ENCODE results near the gene CPSF3.

CPSF3 gene

DNA sequence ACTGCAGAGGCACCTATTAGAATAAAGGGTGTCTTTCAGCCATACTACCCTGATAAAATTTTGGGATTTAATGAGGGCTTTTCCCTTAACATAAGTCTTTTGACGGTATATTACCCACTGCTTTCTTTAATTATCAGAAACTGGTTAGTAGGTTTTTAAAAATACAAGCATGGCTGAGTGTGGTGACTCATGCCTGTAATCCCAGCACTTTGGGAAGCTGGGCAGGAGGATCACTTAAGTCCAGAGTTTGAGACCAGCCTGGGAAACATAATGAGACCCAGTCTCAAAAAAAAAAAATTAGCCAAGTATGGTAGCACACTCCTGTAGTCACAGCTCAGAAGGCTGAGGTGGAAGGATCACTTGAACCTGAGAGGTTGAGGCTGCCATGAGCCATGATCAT lies 16.1 kb downstream of the CPSF3 start:
- no peak overlapping the region for H3K4me3 ChIP-seq (ENCODE audit: low read depth, low read length)
- TF ChIP-seq, protein P1, sequence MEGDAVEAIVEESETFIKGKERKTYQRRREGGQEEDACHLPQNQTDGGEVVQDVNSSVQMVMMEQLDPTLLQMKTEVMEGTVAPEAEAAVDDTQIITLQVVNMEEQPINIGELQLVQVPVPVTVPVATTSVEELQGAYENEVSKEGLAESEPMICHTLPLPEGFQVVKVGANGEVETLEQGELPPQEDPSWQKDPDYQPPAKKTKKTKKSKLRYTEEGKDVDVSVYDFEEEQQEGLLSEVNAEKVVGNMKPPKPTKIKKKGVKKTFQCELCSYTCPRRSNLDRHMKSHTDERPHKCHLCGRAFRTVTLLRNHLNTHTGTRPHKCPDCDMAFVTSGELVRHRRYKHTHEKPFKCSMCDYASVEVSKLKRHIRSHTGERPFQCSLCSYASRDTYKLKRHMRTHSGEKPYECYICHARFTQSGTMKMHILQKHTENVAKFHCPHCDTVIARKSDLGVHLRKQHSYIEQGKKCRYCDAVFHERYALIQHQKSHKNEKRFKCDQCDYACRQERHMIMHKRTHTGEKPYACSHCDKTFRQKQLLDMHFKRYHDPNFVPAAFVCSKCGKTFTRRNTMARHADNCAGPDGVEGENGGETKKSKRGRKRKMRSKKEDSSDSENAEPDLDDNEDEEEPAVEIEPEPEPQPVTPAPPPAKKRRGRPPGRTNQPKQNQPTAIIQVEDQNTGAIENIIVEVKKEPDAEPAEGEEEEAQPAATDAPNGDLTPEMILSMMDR (IDR thresholded peaks at IDR 0.05; ENCODE audit: control insufficient read depth, extremely low read depth, insufficient read depth), result no peak
- DNase-seq (ENCODE audit: low read depth), result no peak

DNA sequence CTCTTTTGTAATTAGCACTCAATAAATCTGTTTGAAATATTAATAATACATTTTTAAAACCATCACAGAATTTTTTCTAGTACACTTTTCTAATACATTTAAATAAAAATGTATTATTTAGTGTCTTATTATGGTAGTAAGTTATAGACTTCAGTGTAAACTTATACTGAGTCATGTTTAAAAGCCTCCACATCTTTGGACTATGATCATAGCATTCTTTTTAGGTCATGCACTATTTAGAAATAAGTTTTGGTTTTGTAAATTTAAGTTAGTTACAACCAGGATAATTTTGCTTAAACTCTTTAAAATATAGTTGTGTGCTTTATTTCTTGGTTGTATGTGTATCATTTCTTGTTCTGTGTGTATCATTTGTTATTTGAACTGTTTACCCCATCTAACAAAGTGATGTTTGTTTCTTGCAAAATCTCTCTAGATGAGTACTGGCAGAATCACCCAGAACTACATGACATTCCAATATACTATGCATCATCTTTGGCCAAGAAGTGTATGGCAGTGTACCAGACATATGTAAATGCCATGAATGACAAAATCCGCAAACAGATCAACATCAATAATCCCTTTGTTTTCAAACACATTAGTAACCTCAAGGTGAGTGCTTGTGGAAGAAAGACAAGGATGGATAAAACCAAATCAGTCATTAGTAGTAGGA lies 16.7 kb downstream of the CPSF3 start:
- TF ChIP-seq, protein P1 (IDR thresholded peaks at IDR 0.05; ENCODE audit: control insufficient read depth, extremely low read depth, insufficient read depth), result no peak
- no peak overlapping the region for H3K4me3 ChIP-seq (ENCODE audit: low read depth, low read length)
- no peak for DNase-seq (ENCODE audit: low read depth)

DNA sequence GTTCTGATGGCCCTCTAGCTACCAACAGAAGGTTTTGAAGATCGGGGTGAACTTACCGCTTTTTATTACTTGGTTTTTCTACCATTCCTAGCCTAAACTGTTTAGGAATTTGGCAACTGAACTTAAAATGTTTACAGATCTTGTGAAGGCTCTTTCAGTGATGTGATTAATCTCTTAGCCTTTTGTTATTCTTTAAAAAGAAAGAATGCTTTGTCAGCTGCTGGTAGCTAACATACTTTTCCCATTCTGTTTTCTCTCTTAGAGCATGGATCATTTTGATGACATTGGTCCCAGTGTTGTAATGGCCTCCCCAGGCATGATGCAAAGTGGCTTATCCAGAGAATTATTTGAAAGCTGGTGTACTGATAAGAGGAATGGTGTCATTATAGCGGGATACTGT lies 18.1 kb downstream of the CPSF3 start:
- no peak for DNase-seq (ENCODE audit: low read depth)
- no peak overlapping the region for H3K4me3 ChIP-seq (ENCODE audit: low read depth, low read length)
- TF ChIP-seq, protein P1 (IDR thresholded peaks at IDR 0.05; ENCODE audit: control insufficient read depth, extremely low read depth, insufficient read depth), result no peak

DNA sequence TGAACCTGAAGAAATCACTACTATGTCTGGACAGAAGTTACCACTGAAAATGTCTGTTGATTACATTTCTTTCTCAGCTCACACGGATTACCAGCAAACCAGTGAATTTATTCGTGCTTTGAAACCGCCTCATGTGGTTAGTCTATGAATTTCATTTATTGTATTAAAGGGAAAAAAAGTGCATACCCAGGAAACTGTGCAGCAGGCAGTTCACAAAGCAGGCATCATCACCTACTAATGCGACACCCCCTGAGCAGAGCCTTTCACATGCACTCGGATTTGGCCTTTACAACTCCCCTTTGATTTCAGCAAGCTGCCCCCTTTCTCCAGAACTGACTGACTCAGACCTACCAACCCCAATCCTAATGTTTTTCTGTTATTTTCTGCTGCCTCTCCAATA lies 20.1 kb downstream of the CPSF3 start:
- DNase-seq (ENCODE audit: low read depth), result no peak
- H3K4me3 ChIP-seq (ENCODE audit: low read depth, low read length), result no peak overlapping the region
- TF ChIP-seq, protein P1 (IDR thresholded peaks at IDR 0.05; ENCODE audit: control insufficient read depth, extremely low read depth, insufficient read depth), result no peak

DNA sequence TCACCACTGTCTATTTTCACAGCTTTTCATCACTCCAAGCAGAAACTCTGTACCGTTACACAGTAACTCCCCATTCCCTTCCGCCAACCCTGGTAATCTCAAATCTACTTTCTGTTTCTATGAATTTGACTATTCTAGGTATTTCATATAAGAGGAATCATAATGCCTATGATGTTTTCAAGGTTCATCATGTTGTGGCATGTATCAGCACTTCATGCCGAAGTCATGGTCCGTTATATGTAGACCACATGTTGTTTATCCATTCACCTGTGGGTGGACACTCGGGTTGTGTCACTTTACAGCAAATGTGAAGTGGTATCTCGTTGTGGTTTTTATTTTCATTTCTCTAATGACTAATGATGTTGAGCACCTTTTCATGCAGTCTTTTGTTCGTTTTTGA lies 21.6 kb downstream of the CPSF3 start:
- DNase-seq (ENCODE audit: low read depth), result no peak
- TF ChIP-seq, protein P1 (IDR thresholded peaks at IDR 0.05; ENCODE audit: control insufficient read depth, extremely low read depth, insufficient read depth), result no peak
- H3K4me3 ChIP-seq (ENCODE audit: low read depth, low read length), result no peak overlapping the region

DNA sequence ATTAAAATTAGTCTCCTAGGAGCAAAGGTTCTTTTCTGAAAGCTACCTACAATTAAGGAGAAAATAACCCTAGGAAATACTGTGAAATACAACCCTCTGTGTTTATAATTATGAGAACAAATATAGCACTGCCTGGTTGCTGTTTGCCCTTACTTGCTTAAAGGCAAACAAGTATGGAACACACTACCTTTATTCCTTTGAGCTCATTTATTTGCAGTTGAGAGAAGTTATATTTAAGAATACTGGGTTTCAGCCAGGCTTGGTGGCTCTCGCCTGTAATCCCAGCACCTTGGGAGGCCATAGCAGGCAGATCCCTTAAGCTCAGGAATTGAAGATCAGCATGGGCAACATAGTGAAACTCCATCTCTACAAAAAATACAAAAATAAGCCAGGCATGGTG lies 27.8 kb downstream of the CPSF3 start:
- TF ChIP-seq, protein P1 (IDR thresholded peaks at IDR 0.05; ENCODE audit: control insufficient read depth, extremely low read depth, insufficient read depth), result no peak
- peak; percentile 66 for DNase-seq (ENCODE audit: low read depth)
- no peak overlapping the region for H3K4me3 ChIP-seq (ENCODE audit: low read depth, low read length)

DNA sequence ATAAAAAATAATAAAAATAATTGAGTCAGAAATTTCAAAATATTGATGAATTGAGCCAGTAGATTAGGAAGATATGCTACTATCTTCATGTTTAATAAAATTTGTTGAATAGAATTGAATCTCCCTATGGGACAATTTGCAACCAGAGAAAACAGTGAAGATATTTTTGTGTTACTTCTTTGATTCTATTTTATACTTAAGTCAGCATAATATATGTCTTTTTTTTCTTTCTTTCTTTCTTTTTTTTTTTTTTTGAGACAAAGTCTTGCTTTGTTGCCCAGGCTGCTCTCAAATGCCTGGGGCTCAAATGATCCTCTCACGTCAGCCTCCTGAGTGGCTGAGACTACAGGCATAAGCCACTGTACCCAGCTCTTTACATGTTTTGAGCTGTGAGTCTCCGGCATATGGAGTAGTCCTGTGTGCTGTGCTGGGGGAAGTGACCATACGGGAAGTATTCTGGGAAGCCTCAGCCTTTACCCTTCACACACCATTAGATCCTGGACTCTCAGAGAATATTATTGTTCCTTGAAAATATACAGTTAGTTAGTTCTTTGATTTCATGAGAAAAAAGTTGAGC lies 37.1 kb downstream of the CPSF3 start:
- H3K4me3 ChIP-seq (ENCODE audit: low read depth, low read length), result no peak overlapping the region
- DNase-seq (ENCODE audit: low read depth), result no peak
- TF ChIP-seq, protein P1 (IDR thresholded peaks at IDR 0.05; ENCODE audit: control insufficient read depth, extremely low read depth, insufficient read depth), result no peak
